OCI-LY7 (cell line): ENCODE measurements around the gene GRID1. TPM values are rescaled to one million over a fixed set of nuclear protein-coding genes. Genes with fewer than 3 reads are reported as not detected.
A peak's percentile ranks its signal among the peaks of the same experiment; 100 is the strongest.

Source experiments
- BruUV-seq: library from RNA; stranded (reverse); fragments of 400-500 nt; replicated peaks from 2 replicates; lab custom pipeline; 2021; lab: Mats Ljungman, UMichigan
- CTCF ChIA-PET: fragments of 300-600 bp; sonication (Branson Sonifier 250); formaldehyde crosslinking; loops from one replicate; lab custom pipeline; 2022; ENCODE audit warnings: antibody characterized with exemption; ENCODE audit not compliant: unreplicated experiment; lab: Charles Lee
- POLR2A ChIA-PET: fragments of 300-600 bp; sonication (Branson Sonifier 250); formaldehyde crosslinking; loops from one replicate; lab custom pipeline; 2022; ENCODE audit warnings: antibody characterized with exemption; lab: Charles Lee
- DNase-seq: peaks from one replicate; pipeline ENCODE4 v3.0.0-alpha.2; 2015; ENCODE audit warnings: low spot score
- H2AFZ ChIP-seq: fragments of 200-600 bp; sonication (generic), shearing (Covaris generic); 2 replicates; pipeline ENCODE4 v1.6.1; 2014; ENCODE audit warnings: mild to moderate bottlenecking, antibody characterized with exemption, low read length, moderate library complexity
- H3K27ac ChIP-seq: fragments of 200-600 bp; sonication (generic); 2 replicates; pipeline ENCODE4 v1.5.1; 2014; ENCODE audit warnings: mixed run types, low read depth, mild to moderate bottlenecking, moderate library complexity, low read length, inconsistent platforms; ENCODE audit not compliant: poor library complexity, severe bottlenecking
- H3K36me3 ChIP-seq: fragments of 200-600 bp; sonication (generic); 2 replicates; pipeline ENCODE4 v1.6.1; 2014; ENCODE audit warnings: mild to moderate bottlenecking, antibody characterized with exemption, low read length, moderate library complexity, mixed read lengths; ENCODE audit not compliant: insufficient read depth
- H3K4me1 ChIP-seq: fragments of 200-600 bp; sonication (generic); 2 replicates; pipeline ENCODE4 v1.5.1; 2014; ENCODE audit warnings: mild to moderate bottlenecking, low read length; ENCODE audit not compliant: insufficient read depth, poor library complexity, severe bottlenecking
- H3K4me2 ChIP-seq: fragments of 200-600 bp; sonication (generic); 2 replicates; pipeline ENCODE4 v1.6.1; 2014; ENCODE audit warnings: mild to moderate bottlenecking, low read length
- H3K4me3 ChIP-seq: fragments of 200-600 bp; sonication (generic); 2 replicates; pipeline ENCODE4 v1.5.1; 2014; ENCODE audit warnings: mild to moderate bottlenecking, low read depth, low read length; ENCODE audit not compliant: poor library complexity, severe bottlenecking
- H3K79me2 ChIP-seq: fragments of 200-600 bp; sonication (generic); 2 replicates; pipeline ENCODE4 v1.6.1; 2016; ENCODE audit warnings: low read depth, mild to moderate bottlenecking, low read length, moderate library complexity, mixed read lengths; ENCODE audit not compliant: insufficient read depth
- H3K9me2 ChIP-seq: fragments of 200-600 bp; sonication (generic); 2 replicates; pipeline ENCODE4 v1.6.1; 2016; ENCODE audit warnings: mild to moderate bottlenecking, low read length, mixed read lengths; ENCODE audit not compliant: insufficient read depth
- H3K9me3 ChIP-seq: fragments of 200-600 bp; sonication (generic); 2 replicates; pipeline ENCODE4 v1.6.1; 2014; ENCODE audit warnings: mild to moderate bottlenecking, mixed run types, low read length, mixed read lengths
- H4K20me1 ChIP-seq: fragments of 200-600 bp; sonication (generic); 2 replicates; pipeline ENCODE4 v1.6.1; 2014; ENCODE audit warnings: mild to moderate bottlenecking, antibody characterized with exemption, low read length, moderate library complexity, mixed read lengths; ENCODE audit not compliant: insufficient read depth
- CTCF ChIP-seq: fragments of 200-600 bp; sonication (generic); conservative IDR thresholded peaks from 2 replicates; pipeline ENCODE4 v1.5.1; 2014; ENCODE audit warnings: mild to moderate bottlenecking, antibody characterized with exemption, low read length, moderate library complexity, mixed read lengths
- EZH2phosphoT487 ChIP-seq: fragments of 200-600 bp; sonication (generic); IDR thresholded peaks from 2 replicates; pipeline ENCODE4 v1.6.1; 2018; ENCODE audit warnings: low read depth, borderline replicate concordance, mild to moderate bottlenecking, mixed run types, antibody characterized with exemption, low read length, moderate library complexity, mixed read lengths
- intact Hi-C: fragments of 100-400 bp; cut with micrococcal nuclease; formaldehyde crosslinking; loops from one replicate; pipeline ENCODE4 v1.10.0; 2022; ENCODE audit not compliant: unreplicated experiment
- total RNA-seq, 2 experiments: library from RNA; depleted of rRNA in 1 of 2; stranded (reverse); fragments of >200 nt in 1 of 2; shearing (Covaris generic) in 1 of 2; gene quantifications; 2 replicates each; pipeline ENCODE4 v1.2.3, GENCODE V29; 2014 to 2022

The GRID1 gene
- total RNA-seq, 2 experiments from 2014 or later: 1.6 to 3.7 TPM

GRCh38 chr10:86308056-86308455 is 58.5 kb downstream of the GRID1 start:
- Histone ChIP-seq H3K79me2 (no peaks in the 10 kb centered on the region), H2AFZ (no peak overlapping the region), H4K20me1 (no peaks in the 10 kb centered on the region), H3K27ac (no peak overlapping the region), H3K36me3 (no peaks in the 10 kb centered on the region), H3K4me1 (no peaks in the 10 kb centered on the region), H3K4me2 (no peak overlapping the region), H3K9me2 (no peaks in the 10 kb centered on the region), H3K4me3 (no peak overlapping the region), H3K9me3 (no peaks in the 10 kb centered on the region)
- BruUV-seq: no TSS peak
- ChIA-PET POLR2A (no interaction called here), CTCF (no interaction called here)
- intact Hi-C loops: no loop called here
- no peak for DNase-seq
- no peak for TF ChIP-seq EZH2phosphoT487
- TF ChIP-seq CTCF: no peak

GRCh38 chr10:86306628-86307278 is 59.8 kb downstream of the GRID1 start:
- no peaks in the 10 kb centered on the region for H3K4me1 ChIP-seq
- POLR2A ChIA-PET: no interaction called here
- intact Hi-C loops: no loop called here
- no peaks in the 10 kb centered on the region for H4K20me1 ChIP-seq
- no peaks in the 10 kb centered on the region for H3K9me2 ChIP-seq
- no peak overlapping the region for H3K4me2 ChIP-seq
- H2AFZ ChIP-seq: no peak overlapping the region
- no peak overlapping the region for H3K27ac ChIP-seq
- no peak overlapping the region for H3K4me3 ChIP-seq
- no peaks in the 10 kb centered on the region for H3K36me3 ChIP-seq
- TF ChIP-seq CTCF (no peak), EZH2phosphoT487 (no peak)
- CTCF ChIA-PET: no interaction called here
- H3K79me2 ChIP-seq: no peaks in the 10 kb centered on the region
- no TSS peak for BruUV-seq
- peak; percentile 27 for DNase-seq
- H3K9me3 ChIP-seq: no peaks in the 10 kb centered on the region

- Histone ChIP-seq H3K27ac (no peak overlapping the region), H3K4me3 (no peak overlapping the region), H3K4me2 (no peak overlapping the region), H3K36me3 (no peaks in the 10 kb centered on the region), H3K79me2 (no peaks in the 10 kb centered on the region), H3K9me2 (no peaks in the 10 kb centered on the region), H2AFZ (no peak overlapping the region), H3K4me1 (no peaks in the 10 kb centered on the region), H4K20me1 (no peaks in the 10 kb centered on the region), H3K9me3 (no peaks in the 10 kb centered on the region)
- TF ChIP-seq EZH2phosphoT487 (no peak), CTCF (no peak)
- DNase-seq: no peak
- POLR2A ChIA-PET: no interaction called here
- intact Hi-C loops: no loop called here
- CTCF ChIA-PET: no interaction called here
- BruUV-seq: no TSS peak
These were observed 61.1 kb downstream of the GRID1 start for GRCh38 chr10:86305521-86305920.
